ENCODE measurements around the gene VPS18.

GRCh38 chr15:40942878-40943277, 48.6 kb downstream of the VPS18 start:
- TF ChIP-seq EZH2 (IDR thresholded peaks at IDR 0.05; ENCODE audit: borderline replicate concordance, low read length) (no peak), CTCF (IDR thresholded peaks at IDR 0.05; ENCODE audit: low read length) (no peak)
